Amniotic epithelial cell (primary cell): Measurements from ENCODE around the gene CYP4F2.
"Not testable (repeated sequence)": the region's sequence is repeated elsewhere in the genome, so short reads cannot be mapped to it uniquely, and the experiment has no call there.

Source experiments
- DNase-seq: peaks from one replicate; pipeline ENCODE4 v3.0.0-alpha.2; 2010; ENCODE audit warnings: low read depth

Gene CYP4F2, protein sequence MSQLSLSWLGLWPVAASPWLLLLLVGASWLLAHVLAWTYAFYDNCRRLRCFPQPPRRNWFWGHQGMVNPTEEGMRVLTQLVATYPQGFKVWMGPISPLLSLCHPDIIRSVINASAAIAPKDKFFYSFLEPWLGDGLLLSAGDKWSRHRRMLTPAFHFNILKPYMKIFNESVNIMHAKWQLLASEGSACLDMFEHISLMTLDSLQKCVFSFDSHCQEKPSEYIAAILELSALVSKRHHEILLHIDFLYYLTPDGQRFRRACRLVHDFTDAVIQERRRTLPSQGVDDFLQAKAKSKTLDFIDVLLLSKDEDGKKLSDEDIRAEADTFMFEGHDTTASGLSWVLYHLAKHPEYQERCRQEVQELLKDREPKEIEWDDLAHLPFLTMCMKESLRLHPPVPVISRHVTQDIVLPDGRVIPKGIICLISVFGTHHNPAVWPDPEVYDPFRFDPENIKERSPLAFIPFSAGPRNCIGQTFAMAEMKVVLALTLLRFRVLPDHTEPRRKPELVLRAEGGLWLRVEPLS

DNA sequence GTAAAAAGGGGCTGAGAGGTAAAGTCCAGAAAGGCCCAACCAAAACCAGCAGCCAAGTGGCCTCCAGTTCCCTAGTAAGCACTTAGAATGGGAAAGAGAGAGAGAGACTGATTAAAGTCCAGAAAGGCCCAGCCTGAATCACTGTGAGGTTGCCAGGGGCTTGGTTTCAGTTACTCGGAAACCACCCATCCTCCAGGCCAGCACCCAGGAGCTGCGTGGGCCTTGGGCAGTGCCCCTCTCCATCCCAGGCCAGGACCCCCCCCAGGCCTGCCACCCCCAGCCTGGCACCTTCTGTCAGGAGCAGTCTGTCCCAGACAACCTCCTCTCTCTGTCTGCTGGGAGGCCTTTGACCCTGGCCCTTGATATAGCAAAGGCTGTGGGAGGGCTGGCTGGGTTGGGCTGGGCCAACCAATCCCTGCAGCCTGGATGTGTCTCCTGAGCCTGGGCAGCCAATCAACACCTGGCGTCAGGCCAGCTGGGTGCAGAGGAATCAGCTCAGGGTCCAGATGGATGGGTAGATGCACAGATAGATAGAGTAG, at the start of gene CYP4F2:
Gene CYP4F2 (minus strand): TSS at position 337 of the 539 bp plus-strand sequence. CDS start 463 bp downstream, outside the sequence.
- DNase-seq, result no peak

DNA sequence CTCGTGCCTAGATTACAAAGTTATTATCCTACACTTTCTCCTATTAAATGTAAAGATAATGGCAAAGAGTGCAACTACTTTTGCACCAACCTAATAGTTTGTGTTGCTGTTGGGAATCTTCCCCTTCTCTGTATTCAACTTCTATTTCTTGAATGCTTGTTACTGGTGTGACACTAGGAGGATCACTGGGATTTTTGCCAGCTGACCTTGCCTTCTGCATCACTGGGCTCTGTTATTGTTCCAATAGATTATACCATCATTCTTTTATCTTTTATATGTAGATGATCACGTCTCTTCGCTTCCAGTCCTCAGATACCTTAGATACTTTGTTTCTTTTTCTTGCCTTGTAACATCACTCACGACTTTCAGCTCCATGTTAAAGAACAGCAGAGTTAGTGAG, 47.4 kb upstream of the CYP4F2 start:
- DNase-seq, result no peak

DNA sequence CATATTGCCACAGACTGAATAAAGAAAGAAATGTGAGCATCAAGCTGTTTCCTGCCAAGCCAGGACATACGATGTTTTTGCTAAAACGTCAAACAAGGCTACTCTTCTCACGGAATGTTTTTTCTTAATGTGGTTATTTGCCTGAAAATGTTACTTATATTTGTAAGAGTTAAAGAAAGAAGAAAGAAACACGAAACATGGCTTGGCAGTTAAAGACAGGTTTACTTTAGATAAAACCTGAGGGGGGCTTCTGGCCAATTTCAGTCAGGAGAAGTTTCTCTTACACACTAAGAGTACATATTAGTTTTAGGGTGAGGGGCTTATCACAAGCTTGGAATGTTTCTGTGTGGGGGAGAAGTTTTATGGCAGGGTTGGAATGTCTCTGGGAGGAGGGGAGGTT, 46.5 kb upstream of the CYP4F2 start:
- DNase-seq, result no peak

DNA sequence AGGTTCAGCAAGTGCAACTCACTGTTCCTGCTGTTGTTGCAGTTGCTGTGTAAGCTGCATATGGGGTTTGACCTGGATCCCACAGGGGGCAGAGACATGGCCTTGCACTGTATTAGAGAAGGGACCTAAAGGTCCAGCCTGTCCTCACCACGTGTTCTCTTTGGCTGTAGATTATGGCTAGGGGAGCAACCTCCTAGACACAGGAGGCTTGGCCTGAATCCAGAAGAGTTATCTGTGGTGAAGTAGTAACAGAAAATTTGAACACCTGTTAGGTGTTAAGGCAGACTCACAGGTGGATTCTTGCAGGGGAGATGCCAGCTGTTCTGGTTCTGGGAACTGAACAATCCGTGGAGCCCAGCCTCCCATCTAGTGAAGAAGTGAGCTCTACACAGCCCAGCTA, 39.9 kb upstream of the CYP4F2 start:
- no peak for DNase-seq

DNA sequence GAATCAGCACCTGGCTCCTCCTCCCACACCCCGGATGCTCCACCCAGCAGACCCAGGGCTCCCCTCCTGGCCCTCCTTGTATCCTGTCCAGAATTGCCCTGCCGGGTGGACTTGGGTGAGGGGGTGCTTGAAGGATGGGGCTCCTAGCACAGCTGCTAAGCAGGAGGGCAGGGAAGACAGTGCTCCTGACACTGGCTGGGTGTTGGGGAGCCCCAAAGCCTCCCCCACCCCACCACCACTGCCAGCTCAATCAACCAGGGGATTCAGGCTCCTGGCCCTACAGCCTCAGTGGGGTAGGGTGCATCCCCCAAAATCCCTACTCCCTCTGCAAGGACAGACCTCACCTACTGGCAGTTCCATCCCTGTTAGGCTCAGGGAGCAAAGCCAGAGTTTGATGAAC, 39.1 kb upstream of the CYP4F2 start:
- DNase-seq, result no peak

DNA sequence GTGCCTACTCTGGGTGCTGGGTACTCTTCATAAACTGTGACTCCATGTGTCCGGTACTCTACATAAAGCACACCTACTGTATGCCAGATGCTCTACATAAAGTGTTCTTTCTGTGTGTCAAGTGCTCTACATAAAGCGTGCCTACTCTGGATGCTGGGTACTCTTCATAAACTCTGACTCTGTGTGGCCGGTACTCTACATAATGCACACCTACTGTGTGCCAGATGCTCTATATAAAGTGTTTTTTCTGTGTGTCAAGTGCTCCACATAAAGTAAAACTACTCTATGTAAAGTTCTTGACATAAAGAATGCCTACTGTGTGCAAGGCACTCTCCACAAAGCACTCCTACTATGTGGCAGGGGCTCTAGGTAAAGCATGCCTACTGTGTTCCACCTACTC, 38.3 kb upstream of the CYP4F2 start:
- no peak for DNase-seq

DNA sequence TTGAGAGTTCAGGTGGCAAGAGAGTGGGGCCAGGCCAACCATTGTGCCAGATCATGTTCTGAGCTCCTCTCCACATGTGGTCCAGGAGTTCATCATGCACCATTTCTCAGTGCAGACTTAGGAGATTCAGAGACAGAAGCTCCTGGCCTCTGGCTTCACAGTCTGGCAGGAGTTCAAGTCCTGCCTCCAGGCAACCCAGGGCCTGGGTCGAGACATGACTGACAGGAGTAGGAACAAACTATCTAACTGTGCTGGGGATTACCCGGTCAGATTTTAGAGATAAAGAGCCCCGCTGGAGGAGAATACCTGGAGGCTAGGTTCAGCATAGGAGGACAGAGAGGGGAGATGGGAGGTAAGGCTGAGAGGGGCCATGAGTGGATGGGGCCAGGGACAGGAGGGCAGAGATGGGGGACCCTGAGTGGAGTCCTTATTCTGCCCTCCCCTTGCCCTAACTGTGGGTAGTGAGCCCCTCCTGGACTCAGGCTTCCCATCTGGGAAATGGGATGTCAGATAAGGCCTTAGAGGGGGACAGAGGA, 37.4 kb upstream of the CYP4F2 start:
- DNase-seq, result no peak

DNA sequence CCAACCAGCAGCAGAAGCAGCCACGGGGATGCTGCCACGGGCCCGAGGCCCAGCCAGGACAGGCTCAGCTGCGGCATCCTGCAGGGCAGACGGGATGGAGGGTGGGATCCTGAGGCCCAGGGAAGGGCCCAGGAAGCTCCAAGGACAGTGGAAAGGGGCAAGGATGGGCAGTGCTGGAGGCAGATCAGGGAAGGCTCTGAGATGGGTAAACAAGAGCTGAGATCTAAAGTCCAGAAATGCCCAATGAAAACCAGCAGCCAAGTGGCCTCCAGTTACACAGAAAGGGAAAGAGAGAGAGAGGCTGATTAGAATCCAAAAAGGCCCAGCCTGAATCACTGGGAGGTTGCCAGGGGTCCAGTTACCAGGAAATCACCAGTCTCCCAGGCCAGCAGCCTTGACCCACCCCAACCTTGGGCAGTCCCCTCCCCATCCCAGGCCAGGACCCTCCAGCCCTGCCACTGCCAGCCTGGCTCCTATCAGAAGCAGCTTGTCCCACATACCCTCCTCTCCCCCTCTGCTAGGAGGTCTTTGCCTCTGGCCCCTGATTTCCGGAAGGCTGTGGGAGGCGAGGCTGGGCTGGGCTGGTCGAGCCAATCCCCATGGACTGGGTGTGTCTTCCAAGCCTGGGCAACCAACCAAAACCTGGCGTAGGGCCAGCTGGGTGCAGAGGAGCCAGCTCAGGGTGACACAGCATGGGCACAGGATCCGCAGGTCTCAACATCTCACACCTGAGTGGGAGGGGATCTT, 36.6 kb upstream of the CYP4F2 start, which contains the start of gene CYP4F11:
Gene CYP4F11 (minus strand): TSS at position 198 of the 747 bp plus-strand sequence. CDS start 121 bp downstream, at position 77.
- DNase-seq, result no peak

DNA sequence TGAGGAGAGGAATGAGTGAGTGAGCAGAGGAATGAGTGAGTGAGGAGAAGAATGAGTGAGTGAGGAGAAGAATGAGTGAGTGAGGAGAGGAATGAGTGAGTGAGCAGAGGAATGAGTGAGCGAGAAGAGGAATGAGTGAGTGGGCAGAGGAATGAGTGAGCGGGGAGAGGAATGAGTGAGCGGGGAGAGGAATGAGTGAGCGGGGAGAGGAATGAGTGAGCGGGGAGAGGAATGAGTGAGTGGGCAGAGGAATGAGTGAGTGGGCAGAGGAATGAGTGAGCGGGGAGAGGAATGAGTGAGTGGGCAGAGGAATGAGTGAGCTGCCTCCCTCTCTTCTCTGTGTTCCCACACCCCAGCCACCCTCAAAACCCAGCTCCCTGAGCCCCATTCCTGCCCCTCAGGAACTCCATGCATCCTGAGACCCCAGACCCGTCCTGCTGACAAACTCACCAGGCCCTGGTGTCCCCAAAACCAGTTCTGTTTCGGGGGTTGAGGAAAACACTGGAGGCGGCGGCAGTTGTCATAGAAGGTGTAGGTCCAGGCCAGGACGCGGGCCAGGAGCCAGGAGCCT, 36.0 kb upstream of the CYP4F2 start:
- DNase-seq, result not testable (repeated sequence)

DNA sequence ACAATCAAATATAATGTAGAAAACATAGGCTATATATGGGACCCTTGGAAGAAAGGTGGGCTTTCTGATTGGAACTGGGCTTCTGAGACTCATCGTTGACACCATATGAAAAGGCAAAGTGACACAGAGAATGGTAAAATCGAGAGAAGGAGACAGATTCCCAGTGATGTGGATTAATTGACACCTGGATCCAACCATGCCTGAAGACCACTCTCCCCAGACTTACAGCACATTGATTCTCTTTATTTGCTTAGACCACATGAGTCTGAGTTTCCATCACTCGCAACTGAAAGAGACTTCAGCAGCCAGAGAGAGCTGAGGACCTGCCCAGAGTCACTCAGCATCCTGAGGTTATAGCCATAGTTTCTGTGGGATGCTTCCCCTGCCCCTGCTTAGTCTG, 30.4 kb upstream of the CYP4F2 start:
- no peak for DNase-seq

DNA sequence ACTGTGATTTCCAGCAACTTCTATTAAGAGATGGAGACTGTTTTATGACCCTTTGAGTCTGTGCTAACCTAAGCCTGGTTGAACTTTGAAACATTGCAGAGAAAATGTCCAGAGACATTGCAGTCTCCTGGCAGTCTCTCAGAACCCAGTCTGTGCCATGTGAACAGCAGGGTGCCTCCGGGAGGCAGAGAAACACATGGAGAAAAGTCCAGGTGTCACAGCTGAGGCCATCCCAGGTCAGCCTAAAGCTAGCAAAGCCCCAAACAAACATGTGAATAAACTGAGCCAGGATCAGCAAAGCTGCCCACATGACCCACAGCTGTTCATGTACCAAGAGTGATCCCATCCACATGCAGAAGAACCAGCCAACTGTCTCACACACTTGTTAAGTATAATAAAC, 28.6 kb upstream of the CYP4F2 start:
- DNase-seq, result no peak

DNA sequence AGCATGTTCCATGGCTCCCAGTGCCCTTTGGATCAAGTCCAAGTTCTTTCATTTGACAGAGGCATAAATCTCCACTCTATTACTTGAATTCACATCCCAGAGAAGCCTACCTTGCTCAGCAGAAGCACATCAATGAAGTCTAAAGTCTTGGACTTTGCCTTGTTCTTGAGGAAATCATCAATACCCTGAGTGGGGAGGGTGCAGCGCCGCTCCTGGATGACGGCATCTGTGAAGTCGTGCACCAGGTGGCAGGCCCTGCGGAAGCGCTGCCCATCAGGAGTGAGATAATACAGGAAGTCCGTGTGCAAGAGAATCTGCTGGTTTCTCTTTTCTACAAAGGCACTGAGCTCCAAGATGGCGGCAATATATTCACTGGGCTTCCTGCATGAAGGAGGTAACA, 25.8 kb upstream of the CYP4F2 start:
- no peak for DNase-seq

DNA sequence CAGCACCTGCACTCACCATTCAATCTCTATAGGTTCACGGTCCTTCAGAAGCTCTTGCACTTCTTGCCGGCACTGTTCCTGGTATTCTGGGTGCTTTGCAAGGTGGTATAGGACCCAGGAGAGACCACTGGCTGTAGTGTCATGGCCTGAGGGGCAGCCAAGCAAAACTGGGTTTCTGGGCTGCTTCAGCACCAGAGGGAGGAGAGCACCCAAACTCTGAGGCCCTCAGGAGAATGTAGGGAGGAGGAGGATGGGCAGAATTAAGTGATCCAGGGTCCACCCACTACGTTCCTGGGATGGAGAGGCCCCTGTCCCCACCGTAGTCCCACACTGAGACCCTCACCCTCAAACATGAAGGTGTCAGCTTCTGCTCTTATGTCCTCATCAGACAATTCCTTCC, 24.1 kb upstream of the CYP4F2 start:
- DNase-seq, result no peak

DNA sequence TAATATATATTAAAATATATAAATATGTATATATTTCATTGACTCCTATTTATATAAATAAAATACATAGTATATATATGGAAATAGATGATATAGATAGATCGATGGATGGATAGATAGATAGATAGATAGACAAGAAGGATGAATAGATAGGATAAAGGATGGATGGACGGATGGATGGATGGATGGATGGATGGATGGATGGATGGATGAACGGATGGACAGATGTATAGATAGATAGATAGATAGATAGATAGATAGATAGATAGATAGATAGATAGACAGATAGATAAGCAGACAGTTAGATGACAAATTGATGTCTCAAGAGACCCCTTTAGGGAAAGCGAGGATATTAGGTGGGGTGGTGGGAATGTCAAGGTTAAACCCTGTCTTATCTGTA, 21.4 kb upstream of the CYP4F2 start:
- DNase-seq, result no peak

DNA sequence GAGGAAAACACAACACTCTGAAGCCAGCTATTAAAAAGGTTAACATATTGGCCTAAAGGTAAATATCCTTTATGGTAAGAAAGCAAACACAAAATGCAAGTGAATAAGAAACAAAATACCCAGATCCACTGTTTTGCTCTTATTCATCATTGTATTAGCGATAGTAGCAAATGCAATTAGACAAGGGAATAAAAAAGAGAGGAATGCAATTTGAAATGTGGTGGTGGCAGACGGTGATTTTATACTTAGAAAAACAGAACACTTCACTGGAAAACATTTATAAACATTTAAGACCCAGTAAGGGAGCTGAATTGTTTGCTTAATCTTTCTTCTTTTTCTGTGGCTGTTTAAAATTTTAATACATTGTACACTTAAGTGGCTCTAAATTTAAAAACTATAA, 17.2 kb upstream of the CYP4F2 start:
- no peak for DNase-seq

DNA sequence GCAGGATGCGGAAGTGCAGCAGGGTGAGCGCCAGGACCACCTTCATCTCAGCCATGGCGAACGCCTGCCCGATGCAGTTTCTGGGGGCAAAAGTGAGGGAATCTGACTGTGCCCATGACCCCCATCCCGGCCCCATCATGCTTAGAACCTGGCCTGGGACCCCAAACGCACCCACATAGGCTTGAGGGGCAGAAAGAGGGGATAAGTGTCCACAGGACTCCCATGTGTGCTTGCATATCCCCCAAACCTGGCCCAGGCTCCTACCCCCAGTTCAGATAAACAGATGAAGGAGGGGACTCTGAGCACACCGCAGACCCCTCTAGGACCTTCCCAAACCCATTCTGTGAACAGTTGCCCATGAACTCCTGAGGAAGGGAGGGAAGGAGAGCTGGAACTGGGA, 16.0 kb upstream of the CYP4F2 start:
- DNase-seq, result no peak

DNA sequence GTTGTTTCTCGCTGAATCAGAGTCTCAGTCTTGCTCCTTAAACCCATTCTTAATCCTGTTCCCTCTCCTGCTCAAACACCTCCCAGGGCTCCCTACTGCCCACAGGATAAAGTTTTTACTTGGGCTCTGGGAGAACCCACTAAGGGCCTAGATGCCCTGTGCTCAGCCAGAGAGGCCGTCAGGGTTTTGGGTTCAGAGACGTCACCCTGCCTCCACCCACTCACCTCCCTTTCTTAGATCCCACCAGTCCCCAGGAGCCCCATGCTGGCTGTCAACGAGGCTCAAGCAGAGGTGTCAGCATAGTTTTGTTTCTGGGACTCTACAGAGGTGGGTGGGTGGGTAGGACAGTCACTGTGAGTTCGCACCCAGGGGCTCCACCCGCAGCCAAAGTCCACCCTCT, 15.5 kb upstream of the CYP4F2 start:
- no peak for DNase-seq

DNA sequence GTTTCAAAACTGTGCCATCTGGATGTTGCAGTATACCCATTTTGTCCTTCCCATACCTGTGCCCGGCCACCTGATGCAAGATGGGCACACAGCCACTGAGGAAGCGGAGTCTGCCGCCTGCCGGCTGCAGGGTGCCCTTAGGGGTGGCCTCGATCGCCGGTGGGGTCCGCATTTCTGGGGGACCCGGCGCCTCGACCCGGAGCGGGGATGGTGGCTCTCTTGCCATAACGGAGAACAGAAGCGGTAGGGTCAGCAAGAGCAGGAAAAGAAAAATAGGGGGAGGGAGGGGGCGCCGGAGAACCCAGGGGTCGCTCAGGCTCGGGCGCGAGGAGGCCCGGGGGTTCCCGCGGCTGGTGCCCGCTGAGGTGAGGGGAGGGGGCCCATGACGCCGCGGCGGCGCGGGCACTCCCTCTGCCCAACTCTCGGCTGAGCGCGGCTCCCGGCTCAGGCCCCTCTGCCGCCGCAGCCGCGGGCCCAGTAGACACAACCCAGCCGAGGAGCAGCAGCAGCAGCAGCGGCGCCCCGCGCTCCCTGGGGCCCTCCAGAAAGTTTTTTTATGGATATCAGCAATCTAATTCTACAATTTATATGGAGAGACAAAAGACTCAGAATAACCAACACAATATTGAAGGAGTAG, 13.8 kb upstream of the CYP4F2 start:
- DNase-seq, result no peak

DNA sequence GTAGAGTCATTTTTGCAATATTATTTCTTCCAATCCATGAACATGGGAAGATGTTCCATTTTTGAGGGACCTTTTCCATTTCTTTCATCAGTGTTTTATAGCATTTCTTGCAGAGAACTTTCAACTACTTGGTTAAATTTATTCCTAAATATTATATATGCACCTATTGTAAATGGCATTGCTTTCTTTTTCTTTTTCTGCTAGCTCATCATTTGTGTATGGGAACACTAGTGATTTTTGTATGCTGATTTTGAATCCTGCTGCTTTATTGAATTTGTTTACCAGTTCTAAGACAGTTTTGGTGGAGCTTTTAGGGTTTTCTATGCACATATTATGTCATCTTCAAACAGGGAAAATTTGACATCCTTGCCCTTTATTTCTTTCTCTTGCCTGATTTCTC, 7.2 kb upstream of the CYP4F2 start:
- no peak for DNase-seq

DNA sequence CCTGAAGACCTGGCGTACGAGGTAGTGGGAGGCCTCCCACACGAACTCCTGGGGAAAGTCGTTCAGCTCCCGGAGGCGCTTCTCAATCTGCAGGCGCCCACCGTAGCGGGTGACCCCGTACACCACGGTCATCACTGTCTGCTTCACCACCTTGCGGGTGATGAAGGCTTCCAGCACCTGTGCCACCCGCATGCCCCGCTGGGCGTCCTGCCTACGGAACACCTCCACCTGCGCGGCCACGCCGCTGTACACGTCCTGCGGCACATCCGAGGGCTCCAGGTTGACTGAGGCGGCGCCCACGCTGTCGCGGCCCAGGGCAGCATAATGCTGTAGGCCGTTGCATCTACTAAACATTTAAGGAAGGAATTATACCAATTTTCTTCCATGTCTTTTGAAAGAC, 5.0 kb upstream of the CYP4F2 start:
- not testable (repeated sequence) for DNase-seq

DNA sequence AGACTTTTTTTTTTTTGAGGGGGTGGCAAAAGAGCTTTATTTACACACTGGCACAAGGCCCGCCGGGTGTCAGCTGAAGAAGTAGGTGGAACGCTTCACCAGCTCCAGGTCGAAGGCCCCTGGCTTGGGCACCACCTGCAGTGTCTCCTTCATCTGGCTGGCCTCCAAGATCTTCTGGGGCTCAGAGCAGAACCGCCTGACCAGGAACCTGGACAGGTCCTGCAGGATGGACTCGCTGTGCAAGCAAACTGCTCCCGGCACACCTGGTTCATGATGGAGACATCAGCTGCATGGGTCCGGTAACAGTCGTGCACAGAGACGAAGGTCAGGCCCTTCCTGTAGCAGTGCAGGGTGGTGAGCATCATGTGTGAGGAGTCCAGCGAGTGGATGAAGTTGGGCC, 4.4 kb upstream of the CYP4F2 start:
- no peak for DNase-seq

DNA sequence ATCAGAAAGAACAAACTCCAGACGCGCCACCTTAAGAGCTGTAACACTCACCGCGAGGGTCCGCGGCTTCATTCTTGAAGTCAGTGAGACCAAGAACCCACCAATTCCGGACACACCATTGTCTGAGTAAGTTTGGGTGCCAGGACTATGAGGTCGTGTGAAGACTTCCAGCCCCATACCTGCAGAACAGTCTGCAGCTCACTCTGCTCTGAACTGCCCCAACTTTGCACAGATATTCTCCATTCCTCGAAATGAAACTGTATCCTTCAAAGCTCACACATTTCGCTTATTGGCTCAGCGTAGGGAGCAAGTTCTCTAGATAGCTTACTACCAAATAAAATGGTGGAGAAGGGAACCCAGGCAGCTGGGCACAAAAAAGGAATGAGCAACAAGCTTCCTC, 2.6 kb upstream of the CYP4F2 start:
- no peak for DNase-seq
